Measurements from ENCODE around the gene AKR1B15. TPM values are rescaled to one million over a fixed set of nuclear protein-coding genes. Genes with fewer than 3 reads are reported as not detected.
"Not testable (repeated sequence)": the region's sequence is repeated elsewhere in the genome, so short reads cannot be mapped to it uniquely, and the experiment has no call there.

Gene AKR1B15
- total RNA-seq, 3 donors from 2014 or later, result 3.1 to 8.0 TPM; not detected in 1

- intact Hi-C loops (cut with DNase I, micrococcal nuclease), result no loop called here
- DNase-seq, result no peak
- Histone ChIP-seq H3K36me3 (ENCODE audit: low read depth) (no peaks in the 10 kb centered on the region), H3K4me1 (ENCODE audit: low read depth) (peaks cover 8% of the 10 kb centered on the region), H3K9me3 (no peaks in the 10 kb centered on the region), H3K4me3 (no peak overlapping the region)
- ATAC-seq, result no peak
- no peak for TF ChIP-seq CTCF (IDR thresholded peaks at IDR 0.05)
Measured at GRCh38 chr7:134533288-134533771, 15.6 kb upstream of the AKR1B15 start.

DNA sequence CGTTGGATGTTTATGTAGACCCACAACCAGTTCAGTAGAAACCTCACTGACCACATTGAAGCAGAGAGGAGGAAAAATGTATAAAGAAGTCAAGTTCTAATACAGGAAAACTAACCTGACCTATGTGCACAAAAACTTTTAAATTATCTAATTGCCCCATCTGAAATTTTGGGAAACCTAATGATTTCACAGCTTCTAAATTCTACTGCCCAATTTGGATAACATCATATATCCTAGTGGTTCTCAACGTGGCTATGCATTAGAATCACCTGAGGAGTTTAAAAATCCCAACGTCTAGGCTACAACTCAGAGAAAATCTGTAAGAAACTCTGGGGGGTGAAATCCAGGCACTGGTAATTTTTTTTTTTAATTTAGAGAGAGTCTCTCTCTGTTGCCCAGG lies 14.3 kb upstream of the AKR1B15 start:
- Histone ChIP-seq H3K4me1 (ENCODE audit: low read depth) (peaks cover 7% of the 10 kb centered on the region), H3K36me3 (ENCODE audit: low read depth) (no peaks in the 10 kb centered on the region), H3K4me3 (no peak overlapping the region), H3K9me3 (no peaks in the 10 kb centered on the region)
- DNase-seq (no peak), ATAC-seq (no peak)
- intact Hi-C loops (cut with DNase I, micrococcal nuclease), result no loop called here
- no peak for TF ChIP-seq CTCF (IDR thresholded peaks at IDR 0.05)

DNA sequence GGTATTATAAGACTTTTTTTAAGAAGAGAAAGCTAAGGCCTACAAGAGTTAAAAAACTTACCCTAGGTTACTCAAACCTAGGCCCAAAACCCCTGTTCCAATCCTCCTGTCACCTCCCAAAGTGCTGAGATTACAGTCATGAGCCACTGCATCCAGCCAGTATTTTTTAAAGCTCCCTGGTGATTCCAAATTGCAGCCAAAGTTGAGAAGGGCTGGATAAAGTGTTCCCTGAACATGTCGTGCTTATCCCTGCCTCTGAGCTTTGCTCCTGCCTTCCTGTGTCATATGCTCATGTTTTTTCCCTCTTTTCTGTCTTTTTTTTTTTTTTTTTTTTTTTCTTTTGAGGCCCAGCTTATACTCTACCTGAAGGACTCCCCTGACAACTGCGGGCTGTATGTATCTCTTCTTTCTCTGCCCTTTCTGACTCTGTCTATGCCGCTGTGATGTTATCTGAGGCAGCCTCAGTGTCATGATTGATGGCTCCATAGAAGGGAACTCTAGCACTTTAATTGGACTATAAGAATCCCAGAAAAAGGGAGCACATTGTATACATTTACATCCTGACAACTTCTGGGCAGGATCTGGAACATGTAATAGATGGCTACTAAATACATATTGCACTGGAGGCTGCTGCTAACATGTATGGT lies 13.5 kb upstream of the AKR1B15 start:
- Histone ChIP-seq H3K4me3 (no peak overlapping the region), H3K4me1 (ENCODE audit: low read depth) (peaks cover 7% of the 10 kb centered on the region), H3K9me3 (no peaks in the 10 kb centered on the region), H3K36me3 (ENCODE audit: low read depth) (no peaks in the 10 kb centered on the region)
- ATAC-seq (no peak), DNase-seq (no peak)
- intact Hi-C loops (cut with DNase I, micrococcal nuclease), result no loop called here
- no peak for TF ChIP-seq CTCF (IDR thresholded peaks at IDR 0.05)

DNA sequence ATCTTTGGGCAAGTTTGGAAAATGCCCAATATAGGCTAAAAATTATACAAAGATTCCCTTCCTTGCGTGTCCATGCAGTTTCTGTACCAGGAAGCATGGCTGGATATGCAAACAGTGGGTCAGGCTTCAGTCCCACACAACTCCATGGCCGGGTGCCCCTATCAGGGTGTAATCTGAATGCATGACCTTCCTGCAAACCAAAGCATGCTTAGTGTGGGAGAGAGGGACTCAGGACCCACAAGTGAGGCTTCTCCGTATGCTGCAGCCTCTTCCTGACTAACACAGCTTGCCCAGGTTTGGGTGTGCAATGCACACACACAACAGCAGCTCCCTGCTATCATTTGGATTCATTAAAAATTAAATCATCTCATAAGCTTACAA lies 13.0 kb upstream of the AKR1B15 start:
- Histone ChIP-seq H3K36me3 (ENCODE audit: low read depth) (no peaks in the 10 kb centered on the region), H3K4me1 (ENCODE audit: low read depth) (peaks cover 7% of the 10 kb centered on the region), H3K4me3 (no peak overlapping the region), H3K9me3 (no peaks in the 10 kb centered on the region)
- TF ChIP-seq CTCF (IDR thresholded peaks at IDR 0.05), result no peak
- DNase-seq (no peak), ATAC-seq (no peak)
- intact Hi-C loops (cut with DNase I, micrococcal nuclease), result no loop called here

GRCh38 chr7:134536558-134536957 lies 12.4 kb upstream of the AKR1B15 start:
- H3K4me1 ChIP-seq (ENCODE audit: low read depth); H3K4me3 ChIP-seq; intact Hi-C loops (cut with DNase I, micrococcal nuclease); H3K36me3 ChIP-seq (ENCODE audit: low read depth); DNase-seq; H3K9me3 ChIP-seq; ATAC-seq: not testable (repeated sequence)

- H3K4me3 ChIP-seq; H3K9me3 ChIP-seq; ATAC-seq; intact Hi-C loops (cut with DNase I, micrococcal nuclease); H3K36me3 ChIP-seq (ENCODE audit: low read depth); DNase-seq; H3K4me1 ChIP-seq (ENCODE audit: low read depth): not testable (repeated sequence)
Measured at GRCh38 chr7:134537273-134537781, 11.6 kb upstream of the AKR1B15 start.
